PFSK-1 (cell line): ENCODE measurements around the gene PARVB.

Experiments
- POLR2AphosphoS5 ChIP-seq: IDR thresholded peaks from 2 replicates; pipeline ENCODE4 v1.6.1; 2012; ENCODE audit warnings: low read depth, mild to moderate bottlenecking, control low read depth, low read length, moderate library complexity
- SIN3A ChIP-seq: IDR thresholded peaks from 2 replicates; pipeline ENCODE4 v1.6.1; 2012; ENCODE audit warnings: mild to moderate bottlenecking, low read length, moderate library complexity, borderline replicate concordance; ENCODE audit not compliant: insufficient read depth
- TAF1 ChIP-seq: IDR thresholded peaks from 2 replicates; pipeline ENCODE4 v1.6.1; 2012; ENCODE audit warnings: low read length, control low read depth, borderline replicate concordance; ENCODE audit not compliant: insufficient read depth

GRCh38 chr22:44028091-44028490, 4.0 kb downstream of the PARVB start:
- TF ChIP-seq TAF1 (no peak), POLR2AphosphoS5 (no peak), SIN3A (no peak)
